GM12872 (cell line): ENCODE measurements around the gene SLC3A2.

Experiments used
- TF ChIP-seq, protein P1 (sequence below): IDR thresholded peaks from 3 replicates; pipeline ENCODE4 v1.5.1; 2011; ENCODE audit warnings: low read depth, mild to moderate bottlenecking, low read length, moderate library complexity; ENCODE audit not compliant: insufficient read depth

SLC3A2 gene

DNA sequence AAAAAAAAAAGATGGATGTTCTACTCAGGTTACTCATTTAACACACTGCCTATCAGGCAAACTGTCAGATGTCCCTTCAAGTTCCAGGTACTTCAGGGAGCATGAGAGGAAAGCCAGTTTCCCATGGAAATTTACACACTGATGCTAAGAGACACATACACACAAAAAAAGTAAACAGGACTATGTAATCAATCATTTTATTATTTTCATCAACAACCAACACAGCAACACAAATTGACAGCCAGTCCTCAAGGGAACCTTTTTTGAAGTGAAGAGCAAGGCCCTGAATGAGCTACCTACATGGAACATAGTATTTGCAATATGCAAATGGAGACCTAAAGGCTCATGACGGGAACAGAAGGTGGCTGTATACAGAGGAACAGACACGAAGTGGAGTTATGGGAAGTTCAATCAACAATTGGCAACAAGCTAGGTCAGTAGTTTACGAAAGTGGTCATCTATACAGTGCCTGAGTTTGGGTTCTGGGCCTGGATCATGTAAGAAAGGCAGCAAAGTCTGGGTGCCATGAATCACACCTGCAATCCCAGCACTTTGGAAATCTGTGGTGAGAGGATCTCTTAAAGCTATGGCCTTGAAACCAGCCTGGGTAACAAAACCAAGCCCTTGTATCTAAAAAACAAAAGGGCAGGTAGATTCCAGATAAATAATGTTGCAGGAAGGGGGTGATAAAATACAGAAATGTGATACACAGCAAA, 28.7 kb upstream of the SLC3A2 start:
- TF ChIP-seq, protein P1, sequence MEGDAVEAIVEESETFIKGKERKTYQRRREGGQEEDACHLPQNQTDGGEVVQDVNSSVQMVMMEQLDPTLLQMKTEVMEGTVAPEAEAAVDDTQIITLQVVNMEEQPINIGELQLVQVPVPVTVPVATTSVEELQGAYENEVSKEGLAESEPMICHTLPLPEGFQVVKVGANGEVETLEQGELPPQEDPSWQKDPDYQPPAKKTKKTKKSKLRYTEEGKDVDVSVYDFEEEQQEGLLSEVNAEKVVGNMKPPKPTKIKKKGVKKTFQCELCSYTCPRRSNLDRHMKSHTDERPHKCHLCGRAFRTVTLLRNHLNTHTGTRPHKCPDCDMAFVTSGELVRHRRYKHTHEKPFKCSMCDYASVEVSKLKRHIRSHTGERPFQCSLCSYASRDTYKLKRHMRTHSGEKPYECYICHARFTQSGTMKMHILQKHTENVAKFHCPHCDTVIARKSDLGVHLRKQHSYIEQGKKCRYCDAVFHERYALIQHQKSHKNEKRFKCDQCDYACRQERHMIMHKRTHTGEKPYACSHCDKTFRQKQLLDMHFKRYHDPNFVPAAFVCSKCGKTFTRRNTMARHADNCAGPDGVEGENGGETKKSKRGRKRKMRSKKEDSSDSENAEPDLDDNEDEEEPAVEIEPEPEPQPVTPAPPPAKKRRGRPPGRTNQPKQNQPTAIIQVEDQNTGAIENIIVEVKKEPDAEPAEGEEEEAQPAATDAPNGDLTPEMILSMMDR = no peak

DNA sequence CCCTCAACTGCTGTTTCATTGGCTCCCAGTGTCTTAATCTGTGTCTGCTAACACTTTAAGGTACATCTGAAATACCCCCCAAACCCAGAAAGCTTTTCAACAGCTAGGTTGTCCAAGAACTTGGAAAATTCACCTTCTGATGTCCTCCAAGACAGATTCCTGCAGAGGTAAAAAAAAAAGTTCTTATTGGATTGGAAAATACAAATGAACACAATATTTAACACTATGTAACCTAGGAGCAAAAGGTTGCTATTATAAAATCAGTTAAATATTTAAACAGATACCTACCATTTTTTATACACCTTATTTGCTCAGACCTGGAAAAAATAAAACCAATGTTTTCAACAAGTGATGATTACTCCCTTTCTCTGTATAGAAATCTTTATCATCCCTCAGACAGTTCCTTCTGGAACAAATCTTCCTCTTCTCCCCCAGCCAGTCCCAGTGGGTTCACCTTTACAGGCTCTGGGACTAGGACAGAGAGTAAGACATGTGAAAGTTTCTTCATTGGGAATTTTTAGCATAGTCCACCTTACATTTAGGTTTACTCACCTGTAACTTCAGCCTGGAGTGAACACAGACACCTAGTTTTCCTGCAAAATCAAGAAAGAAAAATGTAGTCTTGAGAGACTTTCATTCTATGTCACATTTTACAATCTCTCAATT, 28.0 kb upstream of the SLC3A2 start:
- TF ChIP-seq, protein P1 = no peak

DNA sequence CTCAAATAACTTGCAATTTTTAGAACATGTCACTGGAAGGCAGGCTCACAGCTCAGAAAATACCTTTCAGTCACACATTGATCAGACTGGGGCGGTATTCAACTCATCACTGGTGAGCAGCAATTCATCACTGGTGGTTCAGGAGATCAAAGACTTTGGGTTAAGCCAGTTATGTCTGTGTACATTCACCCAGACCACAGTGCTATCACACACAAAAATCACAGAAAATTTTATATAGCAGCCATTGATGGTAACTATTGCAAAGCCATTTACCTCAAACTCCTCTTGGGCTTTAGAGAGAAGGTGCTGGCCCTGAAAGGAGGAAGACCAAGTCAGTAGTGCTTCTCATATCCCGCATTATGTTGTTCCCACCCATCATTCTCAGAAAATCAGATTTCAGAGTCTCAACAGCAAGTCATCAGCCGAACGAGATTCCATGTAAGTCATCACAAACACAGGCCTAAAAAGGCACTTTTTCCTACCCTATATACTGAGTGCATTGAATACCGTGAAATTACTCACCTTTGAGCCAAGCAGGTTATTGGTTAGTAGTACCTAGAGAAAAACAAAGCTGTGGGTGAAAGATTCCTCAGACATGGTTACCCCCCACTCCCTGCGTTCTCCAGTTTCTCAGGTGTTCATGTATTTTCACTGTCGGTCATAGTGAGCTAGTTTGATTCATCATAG, 27.3 kb upstream of the SLC3A2 start:
- TF ChIP-seq, protein P1 = no peak

DNA sequence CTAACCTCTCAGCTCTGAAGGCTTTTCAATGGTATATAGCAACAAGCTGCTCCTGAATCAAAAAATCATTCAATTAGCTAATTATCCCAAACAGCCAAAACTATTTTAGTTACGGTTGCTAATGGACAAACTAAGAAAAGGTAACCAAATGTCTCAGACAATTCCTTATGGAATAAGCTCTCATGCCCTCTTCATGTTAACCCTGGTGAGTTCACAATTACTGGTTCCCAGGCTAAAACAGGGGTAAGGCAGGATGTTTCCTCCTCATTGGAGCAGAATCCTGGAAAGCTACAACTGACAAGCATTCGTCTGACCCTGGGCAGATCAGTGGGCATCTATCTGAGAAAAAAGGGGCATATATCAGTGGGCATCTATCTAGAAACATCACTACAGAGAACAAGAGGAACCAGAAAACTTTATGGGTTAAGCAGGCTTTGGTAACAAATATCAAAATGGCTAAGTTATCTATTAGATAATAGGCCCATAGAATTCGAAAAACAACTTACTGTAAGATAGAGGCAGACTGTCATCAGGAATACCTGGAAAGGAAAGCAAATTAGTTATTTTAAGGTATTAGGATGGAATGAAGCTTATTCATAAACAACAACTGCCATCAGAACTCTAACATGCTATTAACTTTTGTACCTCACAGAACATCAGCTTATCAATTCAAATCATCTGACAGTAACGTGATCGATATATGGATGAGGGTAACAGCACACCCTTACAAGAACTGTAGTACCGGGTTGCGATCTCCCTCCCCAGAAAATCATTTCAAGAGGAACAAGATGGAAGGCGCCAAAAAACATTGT, 26.5 kb upstream of the SLC3A2 start:
- TF ChIP-seq, protein P1 = no peak

DNA sequence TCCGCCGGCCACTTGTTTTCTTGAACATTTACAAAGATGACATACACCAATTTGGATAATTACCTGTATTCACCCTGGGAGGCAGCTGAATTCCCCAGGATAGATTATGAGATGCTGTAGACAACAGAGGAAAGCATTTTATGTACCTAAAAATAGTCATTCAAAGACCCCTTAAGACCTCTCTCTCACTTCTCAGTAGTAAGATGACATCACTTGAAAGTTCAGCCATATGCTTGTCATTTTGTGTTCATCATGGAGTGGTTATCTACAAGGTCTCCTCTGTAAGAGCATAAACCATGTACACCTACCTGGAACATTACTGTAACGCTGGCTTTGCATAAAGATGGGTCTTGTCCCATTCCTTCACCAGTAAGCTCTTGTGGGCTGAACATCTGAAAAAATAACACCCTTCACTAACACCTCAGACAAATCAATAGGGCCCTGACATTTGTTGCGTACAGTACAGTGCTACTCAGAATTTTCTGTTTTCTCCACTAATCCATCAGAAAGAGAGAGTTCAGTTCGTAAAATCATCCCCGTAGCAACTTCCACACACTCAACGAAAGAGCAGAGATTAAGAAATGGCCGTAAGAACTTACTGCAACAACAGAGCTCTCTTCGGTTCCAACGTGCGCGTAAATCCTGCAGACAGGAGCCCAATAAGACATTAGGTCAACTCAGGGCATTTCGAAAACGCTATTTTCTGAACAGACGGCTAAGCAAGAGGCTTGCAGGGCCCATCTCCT, 25.7 kb upstream of the SLC3A2 start:
- TF ChIP-seq, protein P1 = no peak

DNA sequence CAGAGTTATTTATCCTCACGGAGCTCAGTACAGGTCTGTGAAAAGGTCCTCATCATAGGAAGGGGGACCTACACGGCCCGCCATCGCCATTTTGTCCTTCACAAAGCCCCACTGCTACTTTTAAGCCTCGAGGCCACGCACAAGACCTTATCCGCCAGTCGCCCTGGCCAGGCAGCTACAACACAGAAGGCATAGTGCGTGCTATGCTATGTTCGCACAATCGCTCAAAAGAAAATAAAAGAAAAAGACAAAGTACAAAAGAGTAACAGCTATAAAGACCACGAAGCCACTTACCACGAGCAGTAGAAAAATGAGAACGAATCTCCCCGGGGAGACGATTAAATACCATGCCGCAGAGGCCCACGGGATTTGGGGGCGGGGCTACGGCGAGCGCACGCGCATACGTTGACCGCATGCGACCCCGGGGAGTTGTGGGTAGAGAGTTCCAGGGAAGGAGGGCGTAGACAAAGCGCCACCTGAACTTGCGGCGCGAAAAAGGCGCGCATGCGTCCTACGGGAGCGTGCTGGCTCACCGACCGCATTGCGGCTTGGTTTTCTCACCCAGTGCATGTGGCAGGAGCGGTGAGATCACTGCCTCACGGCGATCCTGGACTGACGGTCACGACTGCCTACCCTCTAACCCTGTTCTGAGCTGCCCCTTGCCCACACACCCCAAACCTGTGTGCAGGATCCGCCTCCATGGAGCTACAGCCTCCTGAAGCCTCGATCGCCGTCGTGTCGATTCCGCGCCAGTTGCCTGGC, 24.9 kb upstream of the SLC3A2 start:
- TF ChIP-seq, protein P1 = no peak
